Measurements from ENCODE around the gene C1orf35. TPM values are rescaled to one million over a fixed set of nuclear protein-coding genes. Genes with fewer than 3 reads are reported as not detected.

C1orf35 gene
- total RNA-seq, 1 experiment from 2014 or later = 24.9 TPM

DNA sequence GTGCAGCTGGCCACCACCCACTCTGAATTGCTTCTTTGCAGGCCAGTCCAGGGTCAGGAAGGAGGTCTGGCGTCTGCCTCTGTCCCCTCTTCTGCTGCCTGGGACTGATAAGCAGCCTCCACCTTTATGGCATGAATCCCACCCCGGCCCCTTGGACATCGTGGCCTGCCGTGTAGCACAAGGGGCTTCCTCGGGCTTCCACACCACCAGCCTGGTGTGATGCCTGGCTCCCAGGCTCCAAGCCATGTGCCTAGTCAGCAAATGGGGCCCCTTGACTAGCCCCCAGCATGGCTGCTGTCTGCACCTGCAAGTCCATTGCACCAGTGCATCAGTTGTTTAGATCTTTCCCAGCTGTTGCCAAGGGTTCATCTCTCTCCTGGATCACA lies 30.5 kb downstream of the C1orf35 start:
- TF ChIP-seq SIN3A (IDR thresholded peaks at IDR 0.05; ENCODE audit: borderline replicate concordance, insufficient read depth, low read depth, low read length) (no peak), TCF7L2 (IDR thresholded peaks at IDR 0.05; ENCODE audit: low read depth, low read length) (no peak), POLR2AphosphoS5 (IDR thresholded peaks at IDR 0.05; ENCODE audit: low read depth, low read length) (0 out of 2 replicates have a peak, but pooled peaks have one; percentile 24)
- TF ChIP-seq, protein P1, sequence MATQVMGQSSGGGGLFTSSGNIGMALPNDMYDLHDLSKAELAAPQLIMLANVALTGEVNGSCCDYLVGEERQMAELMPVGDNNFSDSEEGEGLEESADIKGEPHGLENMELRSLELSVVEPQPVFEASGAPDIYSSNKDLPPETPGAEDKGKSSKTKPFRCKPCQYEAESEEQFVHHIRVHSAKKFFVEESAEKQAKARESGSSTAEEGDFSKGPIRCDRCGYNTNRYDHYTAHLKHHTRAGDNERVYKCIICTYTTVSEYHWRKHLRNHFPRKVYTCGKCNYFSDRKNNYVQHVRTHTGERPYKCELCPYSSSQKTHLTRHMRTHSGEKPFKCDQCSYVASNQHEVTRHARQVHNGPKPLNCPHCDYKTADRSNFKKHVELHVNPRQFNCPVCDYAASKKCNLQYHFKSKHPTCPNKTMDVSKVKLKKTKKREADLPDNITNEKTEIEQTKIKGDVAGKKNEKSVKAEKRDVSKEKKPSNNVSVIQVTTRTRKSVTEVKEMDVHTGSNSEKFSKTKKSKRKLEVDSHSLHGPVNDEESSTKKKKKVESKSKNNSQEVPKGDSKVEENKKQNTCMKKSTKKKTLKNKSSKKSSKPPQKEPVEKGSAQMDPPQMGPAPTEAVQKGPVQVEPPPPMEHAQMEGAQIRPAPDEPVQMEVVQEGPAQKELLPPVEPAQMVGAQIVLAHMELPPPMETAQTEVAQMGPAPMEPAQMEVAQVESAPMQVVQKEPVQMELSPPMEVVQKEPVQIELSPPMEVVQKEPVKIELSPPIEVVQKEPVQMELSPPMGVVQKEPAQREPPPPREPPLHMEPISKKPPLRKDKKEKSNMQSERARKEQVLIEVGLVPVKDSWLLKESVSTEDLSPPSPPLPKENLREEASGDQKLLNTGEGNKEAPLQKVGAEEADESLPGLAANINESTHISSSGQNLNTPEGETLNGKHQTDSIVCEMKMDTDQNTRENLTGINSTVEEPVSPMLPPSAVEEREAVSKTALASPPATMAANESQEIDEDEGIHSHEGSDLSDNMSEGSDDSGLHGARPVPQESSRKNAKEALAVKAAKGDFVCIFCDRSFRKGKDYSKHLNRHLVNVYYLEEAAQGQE (IDR thresholded peaks at IDR 0.05; ENCODE audit: insufficient read depth in 1 of 2, low read depth in 2 of 2, low read length in 1 of 2) = no peak
- Histone ChIP-seq H3K4me3 (ENCODE audit: low read depth in 2 of 2, low read length in 2 of 2) (no peak overlapping the region), H3K36me3 (ENCODE audit: control insufficient read depth, insufficient read depth, low read length) (no peaks in the 10 kb centered on the region), H3K27ac (ENCODE audit: low read length) (no peak overlapping the region), H3K4me1 (ENCODE audit: control insufficient read depth, insufficient read depth, low read length) (no peaks in the 10 kb centered on the region), H3K27me3 (ENCODE audit: control insufficient read depth, insufficient read depth, low read length) (no peaks in the 10 kb centered on the region; the same call in 1 of the 2 replicates), H3K9me3 (ENCODE audit: control insufficient read depth, insufficient read depth, low read depth, low read length) (no peaks in the 10 kb centered on the region)
- POLR2A ChIA-PET = no interaction called here
- BruUV-seq (replicated peaks) = no TSS peak
- intact Hi-C loops (cut with micrococcal nuclease; ENCODE audit: unreplicated experiment) = loop anchor here (2.0 kb wide), 1 partner anchor 72 kb away; no protein-coding TSS in a partner anchor
- no peak for DNase-seq (ENCODE audit: low read depth, low spot score)
- ATAC-seq = no peak
- in situ Hi-C loops (cut with HindIII; ENCODE audit: low pct_unique_long_range_greater_than_20kb, low sequenced_read_pairs) = no loop called here
- CTCF ChIA-PET = interaction anchor here (0.5 kb wide), 1 partner anchor 66 kb away, joined by 4 read pairs; no protein-coding TSS in a partner anchor

DNA sequence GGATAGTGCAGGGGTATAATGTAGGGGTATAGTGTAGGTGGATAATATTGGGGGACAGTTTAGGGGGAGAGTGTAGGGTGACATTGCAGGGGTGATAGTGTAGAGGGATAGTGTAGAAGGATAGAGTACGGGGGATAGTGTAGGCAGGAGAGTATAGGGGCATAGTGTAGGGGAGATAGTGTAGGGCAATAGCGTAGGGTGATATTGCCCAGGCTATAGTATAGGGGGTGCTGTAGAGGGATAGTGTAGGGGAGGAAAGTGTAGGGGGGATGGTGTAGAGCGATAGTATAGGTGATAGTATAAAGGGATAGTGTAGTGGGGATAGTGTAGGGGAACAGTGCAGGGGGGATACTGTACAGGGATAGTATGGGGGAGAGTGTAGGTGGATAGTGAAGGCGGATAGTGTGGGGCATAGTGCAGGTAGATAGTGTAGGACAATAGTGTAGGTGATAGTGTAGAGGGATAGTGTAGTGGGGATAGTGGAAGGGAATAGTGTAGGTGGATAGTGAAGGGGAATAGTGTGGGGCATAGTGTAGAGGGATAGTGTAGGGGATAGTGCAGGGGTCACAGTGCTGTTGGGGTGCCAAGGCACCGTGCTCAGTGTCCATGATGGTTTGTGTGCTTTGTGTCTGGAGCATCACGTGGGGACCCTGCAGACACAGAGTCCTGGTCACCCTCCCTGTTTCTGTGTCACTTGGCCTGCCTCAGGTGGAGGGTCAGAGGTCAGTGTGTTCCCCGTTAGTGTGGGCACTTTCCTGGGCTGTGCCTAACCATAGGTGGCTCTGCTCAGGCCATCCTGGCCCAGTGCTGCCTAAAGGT lies 31.1 kb downstream of the C1orf35 start:
- Histone ChIP-seq H3K4me1 (ENCODE audit: control insufficient read depth, insufficient read depth, low read length) (no peaks in the 10 kb centered on the region), H3K27me3 (ENCODE audit: control insufficient read depth, insufficient read depth, low read length) (no peaks in the 10 kb centered on the region; the same call in 1 of the 2 replicates), H3K36me3 (ENCODE audit: control insufficient read depth, insufficient read depth, low read length) (no peaks in the 10 kb centered on the region), H3K9me3 (ENCODE audit: control insufficient read depth, insufficient read depth, low read depth, low read length) (no peaks in the 10 kb centered on the region), H3K4me3 (ENCODE audit: low read depth in 2 of 2, low read length in 2 of 2) (no peak overlapping the region), H3K27ac (ENCODE audit: low read length) (no peak overlapping the region)
- TF ChIP-seq SIN3A (IDR thresholded peaks at IDR 0.05; ENCODE audit: borderline replicate concordance, insufficient read depth, low read depth, low read length) (no peak), TCF7L2 (IDR thresholded peaks at IDR 0.05; ENCODE audit: low read depth, low read length) (no peak), POLR2AphosphoS5 (IDR thresholded peaks at IDR 0.05; ENCODE audit: low read depth, low read length) (no peak)
- TF ChIP-seq, protein P2, sequence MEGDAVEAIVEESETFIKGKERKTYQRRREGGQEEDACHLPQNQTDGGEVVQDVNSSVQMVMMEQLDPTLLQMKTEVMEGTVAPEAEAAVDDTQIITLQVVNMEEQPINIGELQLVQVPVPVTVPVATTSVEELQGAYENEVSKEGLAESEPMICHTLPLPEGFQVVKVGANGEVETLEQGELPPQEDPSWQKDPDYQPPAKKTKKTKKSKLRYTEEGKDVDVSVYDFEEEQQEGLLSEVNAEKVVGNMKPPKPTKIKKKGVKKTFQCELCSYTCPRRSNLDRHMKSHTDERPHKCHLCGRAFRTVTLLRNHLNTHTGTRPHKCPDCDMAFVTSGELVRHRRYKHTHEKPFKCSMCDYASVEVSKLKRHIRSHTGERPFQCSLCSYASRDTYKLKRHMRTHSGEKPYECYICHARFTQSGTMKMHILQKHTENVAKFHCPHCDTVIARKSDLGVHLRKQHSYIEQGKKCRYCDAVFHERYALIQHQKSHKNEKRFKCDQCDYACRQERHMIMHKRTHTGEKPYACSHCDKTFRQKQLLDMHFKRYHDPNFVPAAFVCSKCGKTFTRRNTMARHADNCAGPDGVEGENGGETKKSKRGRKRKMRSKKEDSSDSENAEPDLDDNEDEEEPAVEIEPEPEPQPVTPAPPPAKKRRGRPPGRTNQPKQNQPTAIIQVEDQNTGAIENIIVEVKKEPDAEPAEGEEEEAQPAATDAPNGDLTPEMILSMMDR (IDR thresholded peaks at IDR 0.05) = no peak; the same call in 1 of the 2 replicates
- TF ChIP-seq, protein P1 (IDR thresholded peaks at IDR 0.05; ENCODE audit: insufficient read depth in 1 of 2, low read depth in 2 of 2, low read length in 1 of 2) = no peak
- intact Hi-C loops (cut with micrococcal nuclease; ENCODE audit: unreplicated experiment) (loop anchor here (2.0 kb wide), 1 partner anchor 71 kb away; no protein-coding TSS in a partner anchor), in situ Hi-C loops (cut with HindIII; ENCODE audit: low pct_unique_long_range_greater_than_20kb, low sequenced_read_pairs) (no loop called here)
- no peak for DNase-seq (ENCODE audit: low read depth, low spot score)
- ChIA-PET POLR2A (no interaction called here), CTCF (no interaction called here)
- ATAC-seq = peak; percentile 35
- BruUV-seq (replicated peaks) = no TSS peak
